ENCODE data around the gene GNAQ. TPM values are rescaled to one million over a fixed set of nuclear protein-coding genes. Genes with fewer than 3 reads are reported as not detected.

Gene GNAQ
- total RNA-seq, 3 donors from 2014 or later (not counting 1 experiment from before 2014, with no cell fraction given) = 17.8 to 51.6 (median 24.5) TPM

DNA sequence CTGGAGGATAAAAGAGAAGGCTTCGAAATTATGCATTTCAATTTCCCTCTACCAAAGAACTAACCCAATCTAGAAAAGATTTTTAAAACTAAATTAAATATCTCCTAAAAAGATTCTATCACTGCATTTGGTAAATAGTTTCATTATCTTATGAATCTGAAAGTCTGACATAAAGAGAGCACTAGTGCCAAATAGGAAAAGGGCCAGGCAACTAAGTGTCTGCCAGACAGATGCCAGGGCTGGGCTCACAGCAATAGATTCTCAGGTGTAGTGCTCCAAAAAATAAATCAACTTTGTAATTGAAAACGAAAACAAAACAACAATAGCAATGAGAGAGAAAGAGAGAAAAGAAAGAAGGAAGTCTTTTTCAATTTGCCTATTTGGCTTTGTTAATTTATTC is 225.8 kb downstream of the GNAQ start:
- Histone ChIP-seq H3K9me3 (ENCODE audit: control insufficient read depth, insufficient read depth, low read length) (no peaks in the 10 kb centered on the region), H3K36me3 (ENCODE audit: control insufficient read depth, insufficient read depth, low read length) (no peaks in the 10 kb centered on the region), H3K27me3 (ENCODE audit: control insufficient read depth, insufficient read depth, low read length) (no peaks in the 10 kb centered on the region), H3K4me3 (ENCODE audit: low read length) (no peak overlapping the region), H3K4me1 (ENCODE audit: control insufficient read depth, insufficient read depth, low read length) (no peaks in the 10 kb centered on the region), H3K27ac (ENCODE audit: low read length) (no peak overlapping the region)
- H3K9me3 Mint-ChIP-seq = no peaks in the 10 kb centered on the region
- no peaks in the 10 kb centered on the region for H3K27me3 Mint-ChIP-seq (ENCODE audit: low read depth in 2 of 2)
- no peak overlapping the region for H3K27ac Mint-ChIP-seq
- intact Hi-C loops (cut with micrococcal nuclease) = no loop called here
- peaks cover 7% of the 10 kb centered on the region for H3K36me3 Mint-ChIP-seq
- no peak for DNase-seq
- ATAC-seq = no peak
- H3K4me1 Mint-ChIP-seq = peaks cover 5 to 16% of the 10 kb centered on the region in 2 donors
- H3K4me3 Mint-ChIP-seq = no peak overlapping the region
- TF ChIP-seq, protein P1, sequence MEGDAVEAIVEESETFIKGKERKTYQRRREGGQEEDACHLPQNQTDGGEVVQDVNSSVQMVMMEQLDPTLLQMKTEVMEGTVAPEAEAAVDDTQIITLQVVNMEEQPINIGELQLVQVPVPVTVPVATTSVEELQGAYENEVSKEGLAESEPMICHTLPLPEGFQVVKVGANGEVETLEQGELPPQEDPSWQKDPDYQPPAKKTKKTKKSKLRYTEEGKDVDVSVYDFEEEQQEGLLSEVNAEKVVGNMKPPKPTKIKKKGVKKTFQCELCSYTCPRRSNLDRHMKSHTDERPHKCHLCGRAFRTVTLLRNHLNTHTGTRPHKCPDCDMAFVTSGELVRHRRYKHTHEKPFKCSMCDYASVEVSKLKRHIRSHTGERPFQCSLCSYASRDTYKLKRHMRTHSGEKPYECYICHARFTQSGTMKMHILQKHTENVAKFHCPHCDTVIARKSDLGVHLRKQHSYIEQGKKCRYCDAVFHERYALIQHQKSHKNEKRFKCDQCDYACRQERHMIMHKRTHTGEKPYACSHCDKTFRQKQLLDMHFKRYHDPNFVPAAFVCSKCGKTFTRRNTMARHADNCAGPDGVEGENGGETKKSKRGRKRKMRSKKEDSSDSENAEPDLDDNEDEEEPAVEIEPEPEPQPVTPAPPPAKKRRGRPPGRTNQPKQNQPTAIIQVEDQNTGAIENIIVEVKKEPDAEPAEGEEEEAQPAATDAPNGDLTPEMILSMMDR (IDR thresholded peaks at IDR 0.05) = no peak
- WGBS (ENCODE audit: insufficient coverage) = no CpG with 5 or more reads among the region's 2 CpGs

DNA sequence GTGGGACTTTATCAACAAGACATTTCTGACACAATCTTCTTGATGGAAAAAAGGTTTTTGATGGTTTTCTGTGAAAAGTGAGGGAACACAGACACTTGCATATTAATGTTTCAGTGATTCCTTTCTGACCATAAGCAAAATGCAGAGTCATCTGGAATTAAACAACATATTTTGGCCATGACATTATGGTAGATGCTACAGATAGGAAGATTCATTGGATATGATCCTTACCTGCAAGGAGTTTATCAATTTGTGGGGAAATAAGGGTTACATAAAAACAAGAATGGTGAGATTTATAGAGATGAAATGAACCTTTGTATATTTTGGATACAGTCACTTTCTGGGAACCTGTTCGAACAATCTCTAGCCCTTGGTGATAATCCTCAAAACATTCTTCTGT is 228.2 kb downstream of the GNAQ start:
- intact Hi-C loops (cut with micrococcal nuclease) = no loop called here
- H3K36me3 Mint-ChIP-seq = peaks cover 7% of the 10 kb centered on the region
- Histone ChIP-seq H3K27ac (ENCODE audit: low read length) (no peak overlapping the region), H3K4me3 (ENCODE audit: low read length) (no peak overlapping the region), H3K27me3 (ENCODE audit: control insufficient read depth, insufficient read depth, low read length) (no peaks in the 10 kb centered on the region), H3K9me3 (ENCODE audit: control insufficient read depth, insufficient read depth, low read length) (no peaks in the 10 kb centered on the region), H3K4me1 (ENCODE audit: control insufficient read depth, insufficient read depth, low read length) (no peaks in the 10 kb centered on the region), H3K36me3 (ENCODE audit: control insufficient read depth, insufficient read depth, low read length) (no peaks in the 10 kb centered on the region)
- DNase-seq (no peak), ATAC-seq (no peak)
- no peaks in the 10 kb centered on the region for H3K27me3 Mint-ChIP-seq (ENCODE audit: low read depth in 2 of 2)
- no peaks in the 10 kb centered on the region for H3K9me3 Mint-ChIP-seq
- no peak overlapping the region for H3K27ac Mint-ChIP-seq
- 91% methylated on average over 1 of the region's 1 CpG for WGBS (ENCODE audit: insufficient coverage)
- peaks cover 5 to 13% of the 10 kb centered on the region in 2 donors for H3K4me1 Mint-ChIP-seq
- TF ChIP-seq, protein P1 (IDR thresholded peaks at IDR 0.05) = no peak
- no peak overlapping the region for H3K4me3 Mint-ChIP-seq

DNA sequence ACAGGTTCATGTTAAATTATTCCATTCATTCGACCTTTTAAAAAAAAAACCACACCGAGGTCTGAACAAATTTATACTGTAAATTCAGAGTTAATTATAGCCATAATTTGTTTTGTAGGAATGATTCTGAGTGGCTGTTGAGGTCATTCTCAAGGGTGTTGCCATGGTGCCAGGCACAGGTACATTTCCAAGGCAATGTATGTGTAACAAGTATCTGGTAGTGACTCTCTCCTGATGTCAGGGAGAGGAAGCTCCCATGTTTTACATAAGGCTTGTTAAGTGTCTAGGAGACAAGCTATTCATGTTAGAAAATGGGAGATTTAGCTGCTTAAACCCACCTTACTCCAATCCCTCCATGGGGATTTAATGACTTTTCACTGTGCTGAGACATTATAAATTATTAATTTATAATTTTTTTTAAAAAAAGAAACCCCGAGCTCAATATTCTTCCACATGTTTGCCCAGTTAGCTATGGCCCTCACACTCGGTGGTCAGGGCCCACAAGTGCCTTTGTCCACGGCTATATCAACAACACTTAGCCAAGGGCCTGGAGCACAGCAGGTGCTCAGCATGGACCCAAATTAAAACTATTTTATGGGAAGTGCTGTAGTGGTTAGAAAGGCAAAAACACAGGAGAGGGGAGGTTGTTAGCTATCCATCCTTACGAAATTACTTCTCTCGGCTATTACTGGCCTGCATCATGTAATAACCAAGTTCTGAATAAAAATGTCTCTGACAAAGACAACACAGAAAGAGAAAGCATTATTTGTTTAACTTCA is 228.9 kb downstream of the GNAQ start:
- ATAC-seq (no peak), DNase-seq (no peak)
- Histone ChIP-seq H3K27me3 (ENCODE audit: control insufficient read depth, insufficient read depth, low read length) (no peaks in the 10 kb centered on the region), H3K4me3 (ENCODE audit: low read length) (no peak overlapping the region), H3K9me3 (ENCODE audit: control insufficient read depth, insufficient read depth, low read length) (no peaks in the 10 kb centered on the region), H3K27ac (ENCODE audit: low read length) (no peak overlapping the region), H3K4me1 (ENCODE audit: control insufficient read depth, insufficient read depth, low read length) (no peaks in the 10 kb centered on the region), H3K36me3 (ENCODE audit: control insufficient read depth, insufficient read depth, low read length) (no peaks in the 10 kb centered on the region)
- Mint-ChIP-seq H3K4me3 (no peak overlapping the region), H3K9me3 (no peaks in the 10 kb centered on the region), H3K36me3 (peaks cover 7% of the 10 kb centered on the region), H3K4me1 (peaks cover 0 to 6% of the 10 kb centered on the region in 2 donors), H3K27me3 (ENCODE audit: low read depth in 2 of 2) (no peaks in the 10 kb centered on the region), H3K27ac (no peak overlapping the region)
- WGBS (ENCODE audit: insufficient coverage) = 96% methylated on average over 6 of the region's 7 CpGs
- TF ChIP-seq, protein P1 (IDR thresholded peaks at IDR 0.05) = no peak
- intact Hi-C loops (cut with micrococcal nuclease) = no loop called here

DNA sequence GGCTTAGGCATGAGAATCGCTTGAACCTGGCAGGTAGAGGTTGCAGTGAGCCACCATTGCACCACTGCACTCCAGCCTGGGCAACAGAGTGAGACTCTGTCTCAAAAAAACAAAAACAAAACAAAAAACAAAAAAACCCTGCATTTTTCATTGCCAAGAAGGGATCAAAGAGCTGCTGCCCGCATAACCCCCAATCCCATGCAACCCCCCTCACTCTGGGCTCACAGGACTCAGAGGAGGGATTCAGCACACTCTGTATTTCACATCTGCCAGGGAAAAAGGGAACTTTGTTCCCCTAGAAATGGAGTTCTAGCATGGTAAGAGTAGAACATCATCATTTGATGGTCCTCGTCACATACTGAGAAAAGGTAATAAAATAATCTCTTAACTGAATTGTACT is 229.5 kb downstream of the GNAQ start:
- ATAC-seq (no peak), DNase-seq (no peak)
- Mint-ChIP-seq H3K4me1 (peaks cover 0 to 1% of the 10 kb centered on the region in 2 donors), H3K4me3 (no peak overlapping the region), H3K27me3 (ENCODE audit: low read depth in 2 of 2) (no peaks in the 10 kb centered on the region), H3K27ac (no peak overlapping the region), H3K36me3 (peaks cover 7% of the 10 kb centered on the region), H3K9me3 (no peaks in the 10 kb centered on the region)
- Histone ChIP-seq H3K9me3 (ENCODE audit: control insufficient read depth, insufficient read depth, low read length) (no peaks in the 10 kb centered on the region), H3K36me3 (ENCODE audit: control insufficient read depth, insufficient read depth, low read length) (no peaks in the 10 kb centered on the region), H3K4me1 (ENCODE audit: control insufficient read depth, insufficient read depth, low read length) (no peaks in the 10 kb centered on the region), H3K4me3 (ENCODE audit: low read length) (no peak overlapping the region), H3K27me3 (ENCODE audit: control insufficient read depth, insufficient read depth, low read length) (no peaks in the 10 kb centered on the region), H3K27ac (ENCODE audit: low read length) (no peak overlapping the region)
- WGBS (ENCODE audit: insufficient coverage) = 95% methylated on average over 2 of the region's 3 CpGs
- TF ChIP-seq, protein P1 (IDR thresholded peaks at IDR 0.05) = no peak
- intact Hi-C loops (cut with micrococcal nuclease) = no loop called here

All from natural killer cell (primary cell).